LNCaP clone FGC (cell line): Measurements from ENCODE around the gene LIMCH1.

Source experiments
- DNase-seq: peaks from one replicate; pipeline ENCODE4 v3.0.0-alpha.2; 2011; ENCODE audit warnings: low read depth
- H3K4me3 ChIP-seq: 2 replicates; pipeline ENCODE4 v1.5.1; 2011; ENCODE audit warnings: mild to moderate bottlenecking, low read depth, low read length, control low read depth
- TF ChIP-seq, protein P1 (sequence below): IDR thresholded peaks from 2 replicates; pipeline ENCODE4 v1.5.1; 2012; ENCODE audit warnings: mild to moderate bottlenecking; ENCODE audit not compliant: control insufficient read depth, insufficient read depth; ENCODE audit errors: extremely low read depth

Gene LIMCH1

DNA sequence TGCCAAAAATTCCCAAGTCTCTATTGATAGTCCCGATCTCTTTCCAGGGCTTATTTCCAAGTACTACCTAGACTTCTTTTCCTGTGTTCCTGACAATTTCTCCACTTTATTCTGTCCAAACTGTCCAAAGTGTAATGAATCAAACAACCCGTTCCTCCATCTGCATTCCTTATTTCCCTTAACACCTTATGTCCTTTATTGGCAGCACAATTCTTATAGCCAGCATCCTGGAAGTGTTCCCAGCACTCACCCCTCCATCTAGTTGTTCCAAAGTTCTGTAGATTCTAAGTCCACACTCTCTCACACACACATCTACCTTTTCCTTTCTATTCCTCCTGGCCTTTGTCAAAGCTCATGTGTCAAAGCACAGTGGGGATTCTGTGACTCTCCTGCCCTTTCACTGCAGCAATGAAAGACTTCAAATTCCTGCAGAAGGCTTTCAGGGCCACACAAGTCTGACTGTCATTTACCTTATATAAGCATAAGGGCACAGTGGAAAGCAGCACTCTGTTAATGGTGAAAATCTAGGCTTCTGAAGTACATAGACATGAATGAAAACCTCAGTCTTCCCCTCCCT, 22.1 kb downstream of the LIMCH1 start:
- TF ChIP-seq, protein P1, sequence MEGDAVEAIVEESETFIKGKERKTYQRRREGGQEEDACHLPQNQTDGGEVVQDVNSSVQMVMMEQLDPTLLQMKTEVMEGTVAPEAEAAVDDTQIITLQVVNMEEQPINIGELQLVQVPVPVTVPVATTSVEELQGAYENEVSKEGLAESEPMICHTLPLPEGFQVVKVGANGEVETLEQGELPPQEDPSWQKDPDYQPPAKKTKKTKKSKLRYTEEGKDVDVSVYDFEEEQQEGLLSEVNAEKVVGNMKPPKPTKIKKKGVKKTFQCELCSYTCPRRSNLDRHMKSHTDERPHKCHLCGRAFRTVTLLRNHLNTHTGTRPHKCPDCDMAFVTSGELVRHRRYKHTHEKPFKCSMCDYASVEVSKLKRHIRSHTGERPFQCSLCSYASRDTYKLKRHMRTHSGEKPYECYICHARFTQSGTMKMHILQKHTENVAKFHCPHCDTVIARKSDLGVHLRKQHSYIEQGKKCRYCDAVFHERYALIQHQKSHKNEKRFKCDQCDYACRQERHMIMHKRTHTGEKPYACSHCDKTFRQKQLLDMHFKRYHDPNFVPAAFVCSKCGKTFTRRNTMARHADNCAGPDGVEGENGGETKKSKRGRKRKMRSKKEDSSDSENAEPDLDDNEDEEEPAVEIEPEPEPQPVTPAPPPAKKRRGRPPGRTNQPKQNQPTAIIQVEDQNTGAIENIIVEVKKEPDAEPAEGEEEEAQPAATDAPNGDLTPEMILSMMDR: no peak
- DNase-seq: no peak
- H3K4me3 ChIP-seq: no peak overlapping the region

DNA sequence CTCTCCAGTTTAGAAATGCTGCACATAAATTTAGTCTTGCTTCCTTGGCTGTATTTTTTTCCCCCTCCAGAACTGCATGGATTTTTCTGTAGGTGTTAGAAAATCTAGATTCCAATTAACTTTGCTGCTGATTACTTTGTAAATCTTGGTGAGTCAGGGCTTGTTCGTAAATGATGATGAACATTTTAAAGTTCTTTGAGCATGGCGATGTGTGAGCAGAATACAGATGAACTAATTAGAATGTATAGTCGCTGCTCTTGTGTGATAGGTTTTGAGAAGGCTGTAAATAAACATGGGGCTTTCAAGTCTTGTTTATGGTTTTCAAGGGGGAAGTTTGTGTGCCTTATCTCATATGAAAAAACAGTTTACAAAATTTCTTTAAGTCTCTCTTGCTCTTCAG, 23.3 kb downstream of the LIMCH1 start:
- no peak overlapping the region for H3K4me3 ChIP-seq
- DNase-seq: no peak
- TF ChIP-seq, protein P1: no peak

DNA sequence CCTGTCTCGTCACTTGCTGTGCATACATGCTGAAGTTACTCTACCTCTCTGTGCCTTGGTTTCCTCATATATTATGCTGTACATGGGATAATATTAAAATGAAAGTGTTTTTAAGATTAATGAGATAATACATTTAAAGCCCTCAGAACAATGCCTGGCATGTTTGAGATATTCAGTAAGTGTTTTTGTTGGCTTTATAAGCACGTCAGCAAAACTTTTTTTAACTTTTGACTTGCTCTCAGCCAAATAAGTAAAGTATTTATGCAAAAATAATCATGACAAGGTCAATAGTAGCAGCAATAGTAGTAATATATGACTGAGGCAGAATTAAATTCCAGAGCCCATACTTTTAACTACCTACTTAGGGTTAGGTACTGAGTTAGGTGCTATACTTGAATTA, 29.2 kb downstream of the LIMCH1 start:
- TF ChIP-seq, protein P1: no peak
- no peak for DNase-seq
- H3K4me3 ChIP-seq: no peak overlapping the region

DNA sequence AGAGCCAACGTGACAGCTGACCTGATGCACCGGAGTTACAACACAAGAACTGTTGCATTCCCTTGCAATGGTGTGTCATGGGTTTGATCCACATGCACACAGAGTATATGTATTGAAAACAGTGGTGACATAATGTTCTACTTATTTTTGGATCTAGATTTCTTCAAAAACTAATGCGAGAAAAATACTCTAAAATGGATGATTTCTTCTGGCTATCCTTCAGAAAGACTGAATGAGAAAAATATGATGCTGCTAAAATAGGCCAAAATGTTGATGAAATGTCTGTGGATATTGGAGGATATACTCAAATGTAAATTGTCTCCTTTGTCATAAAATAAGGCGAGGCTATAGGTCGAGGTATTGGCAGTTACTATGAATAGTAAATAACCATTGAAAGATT, 30.4 kb downstream of the LIMCH1 start:
- TF ChIP-seq, protein P1: no peak
- no peak overlapping the region for H3K4me3 ChIP-seq
- DNase-seq: no peak

DNA sequence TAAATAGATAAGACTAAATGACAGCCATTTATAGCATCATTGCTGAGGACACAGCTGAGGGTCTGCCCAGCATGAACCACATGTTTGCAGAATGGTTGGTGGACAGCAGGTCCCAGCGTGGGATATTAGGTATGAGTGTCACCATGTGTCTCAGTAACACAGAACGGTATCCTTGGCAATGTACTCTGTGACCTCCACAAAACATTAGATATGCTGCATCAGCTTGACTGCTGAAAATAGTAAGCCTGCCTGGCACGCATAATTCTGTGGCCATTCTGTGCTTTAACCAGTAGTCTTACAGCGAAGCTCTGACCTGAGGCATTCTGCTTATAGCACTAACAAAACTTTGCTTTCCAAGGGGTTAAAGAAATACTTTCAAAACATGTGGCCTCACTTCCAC, 32.0 kb downstream of the LIMCH1 start:
- no peak for DNase-seq
- H3K4me3 ChIP-seq: no peak overlapping the region
- TF ChIP-seq, protein P1: no peak

DNA sequence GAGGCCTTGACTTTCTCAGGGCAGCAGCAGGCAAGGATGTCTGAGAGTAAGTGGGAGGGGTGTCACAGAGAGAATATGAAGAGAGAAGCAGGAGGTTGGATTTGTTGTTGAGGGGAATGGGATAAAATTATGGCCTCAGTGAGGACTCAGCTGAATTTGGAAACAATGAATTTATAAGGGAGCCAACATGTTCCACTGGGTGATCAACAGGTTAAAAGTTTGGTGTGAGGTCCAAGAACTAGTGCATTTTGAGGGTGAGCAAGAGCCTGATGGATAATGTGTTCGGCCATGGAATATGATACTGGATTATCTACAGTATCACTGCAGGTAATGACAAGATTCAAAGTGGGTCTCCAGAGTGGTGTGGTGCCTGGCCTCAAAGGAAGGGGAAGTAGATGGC, 33.5 kb downstream of the LIMCH1 start:
- no peak for DNase-seq
- TF ChIP-seq, protein P1: no peak

DNA sequence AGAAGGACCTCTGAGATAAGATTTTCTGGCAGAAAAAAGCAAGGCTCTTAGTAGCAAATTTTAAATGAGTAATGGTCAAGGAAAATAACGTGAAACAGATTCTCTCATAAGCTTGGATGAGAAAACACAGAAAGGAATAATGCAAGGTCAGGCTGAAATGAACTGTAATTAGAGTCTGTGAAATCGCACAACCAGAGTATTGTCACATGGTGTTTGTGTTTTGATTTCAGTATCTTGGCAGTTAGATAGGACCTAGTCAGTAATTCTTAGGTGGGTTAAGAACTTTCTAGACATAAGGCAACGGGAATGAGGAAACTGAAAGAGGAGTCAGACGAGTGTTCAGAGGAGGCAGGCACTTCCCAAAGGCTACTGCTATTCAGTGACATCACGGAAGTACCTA, 34.6 kb downstream of the LIMCH1 start:
- TF ChIP-seq, protein P1: no peak
- no peak overlapping the region for H3K4me3 ChIP-seq
- DNase-seq: no peak

More for the DNA sequence above, 33.5 kb downstream of the LIMCH1 start:
- no peak overlapping the region for H3K4me3 ChIP-seq
